HG03521 (cell line): ENCODE data around the gene LTB4R2.
"Not testable (repeated sequence)": the region's sequence is repeated elsewhere in the genome, so short reads cannot be mapped to it uniquely, and the experiment has no call there.

Source experiments
- ATAC-seq: cut with Tn5 transposase; IDR thresholded peaks from one replicate; pipeline ENCODE4 v1.9.1; 2021; ENCODE audit warnings: mild to moderate bottlenecking, moderate library complexity; ENCODE audit not compliant: unreplicated experiment

LTB4R2 gene

GRCh38 chr14:24317141-24317928 lies 7.4 kb downstream of the LTB4R2 start:
- ATAC-seq, result no peak

GRCh38 chr14:24321212-24321975 lies 11.5 kb downstream of the LTB4R2 start:
- no peak for ATAC-seq

- ATAC-seq, result no peak
These were observed 12.7 kb downstream of the LTB4R2 start for GRCh38 chr14:24322672-24323071.

- no peak for ATAC-seq
These were observed 13.4 kb downstream of the LTB4R2 start for GRCh38 chr14:24323341-24323740.

GRCh38 chr14:24324024-24324423 lies 14.1 kb downstream of the LTB4R2 start:
- no peak for ATAC-seq

GRCh38 chr14:24325041-24325530 lies 15.1 kb downstream of the LTB4R2 start:
- no peak for ATAC-seq

GRCh38 chr14:24325963-24326362 lies 16.0 kb downstream of the LTB4R2 start:
- no peak for ATAC-seq

- ATAC-seq, result no peak
These were observed 17.4 kb downstream of the LTB4R2 start for GRCh38 chr14:24327303-24327702.

- ATAC-seq, result not testable (repeated sequence)
These were observed 18.0 kb downstream of the LTB4R2 start for GRCh38 chr14:24327914-24328313.

GRCh38 chr14:24329073-24329663 lies 19.2 kb downstream of the LTB4R2 start:
- ATAC-seq, result no peak

- ATAC-seq, result no peak
These were observed 19.8 kb downstream of the LTB4R2 start for GRCh38 chr14:24329736-24330135.

- ATAC-seq, result no peak
These were observed 21.2 kb downstream of the LTB4R2 start for GRCh38 chr14:24330973-24331674.

- no peak for ATAC-seq
These were observed 21.9 kb downstream of the LTB4R2 start for GRCh38 chr14:24331731-24332267.

- peak; percentile 69 for ATAC-seq
These were observed 22.5 kb downstream of the LTB4R2 start for GRCh38 chr14:24332268-24332993.

- ATAC-seq, result no peak
These were observed 24.7 kb downstream of the LTB4R2 start, which contains the start of gene ADCY4 for GRCh38 chr14:24334431-24335291. Gene ADCY4, minus strand, starts transcription at chr14:24335071. Its CDS starts 419 bp downstream, at chr14:24334652.

GRCh38 chr14:24335461-24336171 lies 25.7 kb downstream of the LTB4R2 start:
- no peak for ATAC-seq

GRCh38 chr14:24337144-24337823 lies 27.3 kb downstream of the LTB4R2 start:
- ATAC-seq, result no peak

- no peak for ATAC-seq
These were observed 27.9 kb downstream of the LTB4R2 start for GRCh38 chr14:24337824-24338175.
